Measurements from ENCODE around the gene TEDC2.

DNA sequence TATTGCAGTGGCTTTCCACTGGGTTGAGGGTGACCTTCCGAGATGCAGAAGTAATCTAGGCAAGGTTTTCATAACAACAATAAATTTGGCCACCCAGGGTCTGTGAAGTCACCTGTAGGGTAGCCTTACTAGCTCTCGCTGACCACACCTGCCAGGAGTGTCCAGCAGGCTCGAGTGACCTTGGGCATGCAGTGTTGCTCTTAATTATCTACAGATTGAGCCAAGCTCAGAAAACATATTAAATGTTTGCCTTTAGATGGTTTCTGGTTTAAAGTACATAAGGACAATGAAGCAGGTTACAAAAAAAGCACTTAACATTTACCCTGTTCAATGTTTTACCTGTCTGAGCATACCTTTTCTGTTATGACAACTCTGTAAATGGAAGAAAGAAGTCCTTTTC lies 16.8 kb downstream of the TEDC2 start:
- TF ChIP-seq EZH2 (IDR thresholded peaks at IDR 0.05; ENCODE audit: borderline replicate concordance, low read depth, low read length, poor library complexity, severe bottlenecking) (no peak), CTCF (conservative IDR thresholded peaks at IDR 0.05; ENCODE audit: low read depth, low read length) (no peak)
